H9 (cell line): Measurements from ENCODE around the gene ZFAND3. TPM values are rescaled to one million over a fixed set of nuclear protein-coding genes. Genes with fewer than 3 reads are reported as not detected.

Source experiments
- DNase-seq: peaks from one replicate; pipeline ENCODE4 v3.0.0-alpha.2; 2017
- H2AFZ ChIP-seq: one replicate; pipeline ENCODE4 v1.6.1; 2013; ENCODE audit warnings: mild to moderate bottlenecking, low read length, control low read depth, moderate library complexity
- H2AK5ac ChIP-seq: 2 replicates; pipeline ENCODE4 v1.6.1; 2013; ENCODE audit warnings: low read length, control low read depth, mixed read lengths; ENCODE audit not compliant: insufficient read length
- H2BK120ac ChIP-seq: one replicate; pipeline ENCODE4 v1.6.1; 2013; ENCODE audit warnings: low read depth, mild to moderate bottlenecking, low read length, control low read depth, inconsistent platforms; ENCODE audit not compliant: poor library complexity, severe bottlenecking
- H2BK12ac ChIP-seq: 2 replicates; pipeline ENCODE4 v1.6.1; 2013; ENCODE audit warnings: low read length, control low read depth, mixed read lengths, low read depth; ENCODE audit not compliant: insufficient read length
- H2BK15ac ChIP-seq: 2 replicates; pipeline ENCODE4 v1.6.1; 2013; ENCODE audit warnings: low read depth, low read length, control low read depth
- H2BK20ac ChIP-seq: one replicate; pipeline ENCODE4 v1.6.1; 2013; ENCODE audit warnings: low read depth, mild to moderate bottlenecking, low read length, control low read depth, inconsistent platforms; ENCODE audit not compliant: poor library complexity, severe bottlenecking
- H2BK5ac ChIP-seq: 2 replicates; pipeline ENCODE4 v1.6.1; 2013; ENCODE audit warnings: low read length, control low read depth, mixed read lengths; ENCODE audit not compliant: insufficient read length
- H3K14ac ChIP-seq: 2 replicates; pipeline ENCODE4 v1.6.1; 2013; ENCODE audit warnings: low read length, control low read depth; ENCODE audit not compliant: insufficient read depth
- H3K18ac ChIP-seq: 2 replicates; pipeline ENCODE4 v1.6.1; 2013; ENCODE audit warnings: low read depth, mild to moderate bottlenecking, mixed read lengths, low read length, control low read depth; ENCODE audit not compliant: insufficient read length
- H3K23ac ChIP-seq: 2 replicates; pipeline ENCODE4 v1.6.1; 2013; ENCODE audit warnings: low read length, control low read depth, mixed read lengths, low read depth; ENCODE audit not compliant: insufficient read length
- H3K23me2 ChIP-seq: 2 replicates; pipeline ENCODE4 v1.6.1; 2013; ENCODE audit warnings: low read depth, mild to moderate bottlenecking, mixed read lengths, low read length, control low read depth; ENCODE audit not compliant: insufficient read length, poor library complexity, severe bottlenecking
- H3K27ac ChIP-seq: 2 replicates; pipeline ENCODE4 v1.5.1; 2013; ENCODE audit warnings: low read length, control low read depth, mixed read lengths, low read depth; ENCODE audit not compliant: insufficient read length
- H3K27me3 ChIP-seq: 2 replicates; pipeline ENCODE4 v1.6.1; 2013; ENCODE audit warnings: low read length, control low read depth, inconsistent platforms; ENCODE audit not compliant: insufficient read depth
- H3K4ac ChIP-seq: 2 replicates; pipeline ENCODE4 v1.6.1; 2013; ENCODE audit warnings: low read depth, mild to moderate bottlenecking, control low read depth, inconsistent platforms, low read length, moderate library complexity
- H3K4me1 ChIP-seq: 2 replicates; pipeline ENCODE4 v1.6.1; 2013; ENCODE audit warnings: low read length, control low read depth, inconsistent platforms; ENCODE audit not compliant: insufficient read depth
- H3K4me2 ChIP-seq: 2 replicates; pipeline ENCODE4 v1.6.1; 2013; ENCODE audit warnings: low read length, control low read depth, mixed read lengths; ENCODE audit not compliant: insufficient read length, insufficient read depth
- H3K56ac ChIP-seq: 2 replicates; pipeline ENCODE4 v1.6.1; 2013; ENCODE audit warnings: low read depth, mild to moderate bottlenecking, mixed read lengths, low read length, control low read depth; ENCODE audit not compliant: insufficient read length
- H3K79me1 ChIP-seq: 2 replicates; pipeline ENCODE4 v1.6.1; 2013; ENCODE audit warnings: low read depth, mild to moderate bottlenecking, moderate library complexity, low read length, control low read depth, inconsistent platforms; ENCODE audit not compliant: insufficient read depth, poor library complexity, severe bottlenecking
- H3K79me2 ChIP-seq: 2 replicates; pipeline ENCODE4 v1.6.1; 2013; ENCODE audit warnings: low read length, control low read depth, inconsistent platforms; ENCODE audit not compliant: insufficient read depth
- H3K9ac ChIP-seq: 2 replicates; pipeline ENCODE4 v1.6.1; 2013; ENCODE audit warnings: low read length, control low read depth, mixed read lengths; ENCODE audit not compliant: insufficient read length; ENCODE audit errors: extremely low read depth
- H3K9me3 ChIP-seq: one replicate; pipeline ENCODE4 v1.6.1; 2013; ENCODE audit warnings: low read depth, low read length, inconsistent platforms; ENCODE audit not compliant: control insufficient read depth
- H3T11ph ChIP-seq: one replicate; pipeline ENCODE4 v1.6.1; 2013; ENCODE audit warnings: mild to moderate bottlenecking, low read length, control low read depth, inconsistent platforms
- H4K20me1 ChIP-seq: one replicate; pipeline ENCODE4 v1.6.1; 2013; ENCODE audit not compliant: control insufficient read depth, insufficient read length, insufficient read depth
- H4K5ac ChIP-seq: 2 replicates; pipeline ENCODE4 v1.6.1; 2013; ENCODE audit warnings: low read depth, mild to moderate bottlenecking, mixed read lengths, low read length, control low read depth; ENCODE audit not compliant: insufficient read length
- H4K8ac ChIP-seq: replicated peaks from 2 replicates; pipeline ENCODE4 v1.6.1; 2013; ENCODE audit warnings: low read length, control low read depth, mixed read lengths, low read depth; ENCODE audit not compliant: insufficient read length
- H4K91ac ChIP-seq: 2 replicates; pipeline ENCODE4 v1.6.1; 2013; ENCODE audit warnings: low read depth, mild to moderate bottlenecking, moderate library complexity, mixed read lengths, low read length, control low read depth; ENCODE audit not compliant: insufficient read length
- H3K27ac Mint-ChIP-seq, 3 experiments: 2 replicates in 2 of 3; 3 replicates in 1 of 3; pipeline ENCODE4 v1.8.0; 2020 to 2021; ENCODE audit warnings: mixed read lengths in 3 of 3, mild to moderate bottlenecking in 1 of 3, moderate library complexity in 1 of 3
- H3K27me3 Mint-ChIP-seq: 2 replicates; pipeline ENCODE4 v1.8.0; 2021; ENCODE audit warnings: low read depth, mild to moderate bottlenecking, moderate library complexity, mixed read lengths
- H3K36me3 Mint-ChIP-seq, 3 experiments: 2 replicates in 2 of 3; 3 replicates in 1 of 3; pipeline ENCODE4 v1.8.0; 2020 to 2021; ENCODE audit warnings: low read depth in 3 of 3, mixed read lengths in 3 of 3; ENCODE audit not compliant: insufficient read depth in 1 of 3
- H3K4me1 Mint-ChIP-seq, 2 experiments: 2 replicates each; pipeline ENCODE4 v1.8.0; 2020; ENCODE audit warnings: mixed read lengths in 2 of 2
- H3K4me3 Mint-ChIP-seq, 2 experiments: 2 replicates in 1 of 2; 3 replicates in 1 of 2; pipeline ENCODE4 v1.8.0; 2020 to 2021; ENCODE audit warnings: mild to moderate bottlenecking in 2 of 2, mixed read lengths in 2 of 2, moderate library complexity in 1 of 2
- H3K9me3 Mint-ChIP-seq, 2 experiments: 2 replicates in 1 of 2; 3 replicates in 1 of 2; pipeline ENCODE4 v1.8.0; 2020; ENCODE audit warnings: mild to moderate bottlenecking in 2 of 2, mixed read lengths in 2 of 2, moderate library complexity in 1 of 2
- CTCF ChIP-seq: fragments of 200-600 bp; sonication (generic); conservative IDR thresholded peaks from 3 replicates; pipeline ENCODE4 v1.8.0; 2021; ENCODE audit warnings: antibody characterized with exemption, mild to moderate bottlenecking
- WGBS: extraction: QIAGEN DNeasy Blood & Tissue Kit; methylation state at CpG from one replicate; pipeline ENCODE4 v1.1.7; 2013; ENCODE audit warnings: missing lambda C conversion rate, low lambda C conversion rate, mixed read lengths; ENCODE audit not compliant: insufficient read length; ENCODE audit errors: extremely low coverage; 5-methylcytosine and 5-hydroxymethylcytosine counted together
- total RNA-seq: library from RNA; stranded (reverse); gene quantifications from 2 replicates; pipeline ENCODE4 v1.2.1, GENCODE V29; 2021

ZFAND3 gene
- total RNA-seq, 1 experiment from 2014 or later = 57.7 TPM

GRCh38 chr6:37840940-37841300 is 21.4 kb downstream of the ZFAND3 start:
- Histone ChIP-seq H3T11ph (no peak overlapping the region), H2BK15ac (no peak overlapping the region), H2AK5ac (no peak overlapping the region), H2AFZ (no peak overlapping the region), H3K56ac (no peak overlapping the region), H3K79me1 (peaks cover 4% of the 10 kb centered on the region), H4K8ac (no peak overlapping the region), H3K4ac (no peak overlapping the region), H3K23ac (no peak overlapping the region), H2BK20ac (no peak overlapping the region), H3K23me2 (no peaks in the 10 kb centered on the region), H3K27ac (no peak overlapping the region), H3K9ac (no peak overlapping the region), H4K20me1 (no peaks in the 10 kb centered on the region), H3K18ac (no peak overlapping the region), H2BK5ac (no peak overlapping the region), H2BK120ac (no peak overlapping the region), H4K5ac (no peak overlapping the region), H3K4me1 (no peaks in the 10 kb centered on the region), H3K9me3 (no peaks in the 10 kb centered on the region), H3K14ac (no peak overlapping the region), H3K27me3 (no peaks in the 10 kb centered on the region), H3K4me2 (no peak overlapping the region), H3K79me2 (peaks cover 3% of the 10 kb centered on the region; the same call in 1 of the 2 replicates), H2BK12ac (no peak overlapping the region), H4K91ac (no peak overlapping the region)
- DNase-seq = no peak
- Mint-ChIP-seq H3K9me3 (no peaks in the 10 kb centered on the region; a peak in 1 of 5 replicates), H3K4me1 (0 out of 4 replicates have a peak, but pooled peaks cover 0 to 3% of the 10 kb centered on the region in 2 experiments), H3K4me3 (no peak overlapping the region), H3K27ac (no peak overlapping the region; a peak in 1 of 7 replicates), H3K27me3 (no peaks in the 10 kb centered on the region), H3K36me3 (peaks cover 0 to 2% (median 0%) of the 10 kb centered on the region in 3 experiments; a peak in 2 of 7 replicates)
- 100% methylated on average over 1 of the region's 1 CpG for WGBS
- TF ChIP-seq CTCF = no peak
